Germinal center (tissue), 1 donor: Measurements from ENCODE around the gene SPRR2E.
"Not testable (repeated sequence)": the region's sequence is repeated elsewhere in the genome, so short reads cannot be mapped to it uniquely, and the experiment has no call there.

ENCODE experiments used
- DNase-seq: peaks from one replicate; pipeline ENCODE4 v3.0.0; 2012; ENCODE audit warnings: mixed read lengths, low spot score

The SPRR2E gene

DNA sequence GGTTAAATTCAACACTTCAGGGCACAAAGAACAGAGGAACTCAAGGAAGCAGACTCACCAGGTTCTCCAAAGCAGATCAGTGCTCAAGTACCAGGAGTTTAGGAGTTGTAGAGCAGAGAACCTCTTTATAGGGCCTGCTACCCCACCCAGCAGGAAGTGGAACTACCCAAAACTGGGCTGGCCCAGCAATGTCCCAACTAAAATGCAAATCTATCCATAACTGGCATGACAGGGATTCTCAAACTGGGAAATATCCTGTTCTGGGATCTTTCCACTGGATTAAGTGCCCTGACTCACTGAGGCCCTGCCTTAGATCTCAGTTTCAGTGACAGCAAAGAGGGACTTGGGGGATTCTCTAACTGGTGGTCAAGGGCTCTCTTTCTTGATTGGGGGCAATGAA, at the start of gene SPRR2E:
SPRR2E (minus strand) TSS at position 101 of the 400 bp plus-strand sequence. CDS start 775 bp downstream, outside the sequence.
- no peak for DNase-seq

DNA sequence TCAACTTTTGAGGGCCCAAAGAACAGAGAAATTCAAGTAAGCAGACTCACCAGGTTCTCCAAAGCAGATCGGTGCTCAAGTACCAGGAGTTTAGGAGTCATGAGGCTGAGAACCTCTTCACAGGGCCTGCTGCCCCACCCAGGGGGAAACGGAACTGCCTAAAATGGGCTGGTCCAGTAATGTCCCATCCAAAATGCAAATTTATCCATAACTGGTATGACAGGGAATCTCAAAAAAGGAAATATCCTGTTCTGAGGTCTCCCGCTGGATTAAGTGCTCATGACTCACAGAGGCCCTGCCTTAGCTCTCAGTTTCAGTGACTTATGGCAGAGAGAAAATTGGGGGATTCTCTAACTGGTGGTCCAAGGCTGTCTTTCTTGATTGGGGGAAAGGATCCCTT, 47.1 kb upstream of the SPRR2E start:
- no peak for DNase-seq

DNA sequence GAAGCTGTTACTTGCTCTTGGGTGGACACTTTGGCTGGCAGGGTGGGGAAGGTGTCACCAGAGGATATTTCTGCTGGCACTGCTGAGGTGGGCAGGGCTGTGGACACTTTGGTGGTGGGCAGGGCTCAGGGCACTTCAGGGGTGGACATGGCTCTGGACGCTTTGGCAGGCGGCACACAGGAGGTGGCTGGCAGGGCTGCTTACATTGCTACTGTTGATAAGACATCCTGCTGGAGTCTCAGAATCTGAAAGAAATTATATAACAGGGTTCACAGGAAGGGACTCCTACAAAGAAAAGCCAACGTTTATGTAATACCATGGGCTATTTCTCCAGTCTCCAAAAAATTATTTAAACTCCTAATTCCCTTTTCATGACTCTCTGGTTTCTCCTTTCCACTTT, 46.2 kb upstream of the SPRR2E start:
- DNase-seq, result no peak

DNA sequence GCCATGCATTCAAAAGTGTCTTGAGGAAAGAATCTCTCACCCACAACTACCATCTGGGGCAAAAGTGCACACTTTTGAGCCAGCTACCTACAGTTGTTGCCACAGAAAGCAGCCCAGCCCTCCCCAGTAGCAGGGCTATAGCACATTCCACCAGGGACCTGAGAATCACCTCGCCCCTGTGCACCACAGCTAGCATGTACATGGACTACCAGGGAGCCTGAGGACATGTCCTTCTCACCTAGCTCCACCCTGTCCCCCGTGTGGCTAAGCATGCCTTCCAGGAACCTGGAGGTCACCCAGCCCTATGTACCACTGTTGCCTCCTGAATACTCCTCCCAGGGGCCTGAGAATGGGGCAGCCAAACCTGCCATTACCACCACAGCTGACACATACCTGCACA, 39.4 kb upstream of the SPRR2E start:
- no peak for DNase-seq

DNA sequence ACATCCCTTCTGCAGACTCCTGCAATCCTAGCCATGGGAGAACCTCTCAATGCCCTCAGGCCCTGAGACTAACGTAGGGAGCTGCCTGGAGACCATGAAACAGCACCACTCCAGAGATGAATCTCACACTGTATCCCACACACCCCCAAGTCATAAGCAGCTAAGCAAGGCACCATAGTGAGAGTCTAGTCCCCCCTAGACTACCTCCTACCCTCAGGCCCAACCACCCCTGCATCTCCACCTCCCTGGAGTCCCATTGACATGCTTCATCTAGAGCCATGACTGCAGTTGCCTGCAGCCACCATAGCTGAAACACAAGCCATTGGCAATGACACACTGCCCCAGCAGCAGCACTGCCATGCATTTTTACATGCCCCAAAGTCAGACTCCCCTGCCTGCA, 38.9 kb upstream of the SPRR2E start:
- DNase-seq, result no peak

DNA sequence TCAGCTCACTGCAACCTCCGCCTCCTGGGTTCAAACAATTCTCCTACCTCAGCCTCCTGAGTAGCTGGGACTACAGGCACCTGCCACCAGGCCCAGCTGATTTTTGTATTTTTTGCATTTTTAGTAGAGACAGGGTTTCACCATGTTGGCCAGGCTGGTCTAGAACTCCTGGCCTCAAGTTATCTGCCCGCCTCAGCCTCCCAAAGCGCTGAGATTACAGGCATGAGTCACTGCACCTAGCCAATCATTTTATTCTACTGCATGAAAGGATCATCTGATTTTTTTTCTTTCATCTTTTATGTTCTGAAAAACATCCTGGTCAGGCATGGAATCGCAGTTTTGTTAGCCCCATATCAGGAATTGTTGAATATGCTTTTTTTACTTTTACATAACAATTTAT, 34.4 kb upstream of the SPRR2E start:
- not testable (repeated sequence) for DNase-seq

DNA sequence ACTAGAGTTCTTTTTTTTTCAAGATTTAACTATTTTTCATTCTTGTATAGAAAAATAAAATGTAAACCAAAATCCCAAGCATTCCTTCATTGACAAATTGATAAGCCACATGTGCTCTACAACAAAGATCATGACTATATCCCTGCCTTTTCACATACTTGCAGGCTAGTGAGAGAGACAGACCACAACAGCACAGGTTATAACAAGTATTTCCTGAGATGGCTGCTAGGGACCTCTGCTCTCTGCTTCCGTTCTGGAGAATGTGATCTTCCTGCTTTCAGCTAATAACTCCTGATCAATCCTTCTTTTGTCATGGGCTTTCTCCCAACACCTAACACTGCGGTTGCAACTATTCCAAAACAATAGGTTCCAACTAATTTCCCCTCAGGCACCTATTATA, 33.0 kb upstream of the SPRR2E start:
- DNase-seq, result no peak

DNA sequence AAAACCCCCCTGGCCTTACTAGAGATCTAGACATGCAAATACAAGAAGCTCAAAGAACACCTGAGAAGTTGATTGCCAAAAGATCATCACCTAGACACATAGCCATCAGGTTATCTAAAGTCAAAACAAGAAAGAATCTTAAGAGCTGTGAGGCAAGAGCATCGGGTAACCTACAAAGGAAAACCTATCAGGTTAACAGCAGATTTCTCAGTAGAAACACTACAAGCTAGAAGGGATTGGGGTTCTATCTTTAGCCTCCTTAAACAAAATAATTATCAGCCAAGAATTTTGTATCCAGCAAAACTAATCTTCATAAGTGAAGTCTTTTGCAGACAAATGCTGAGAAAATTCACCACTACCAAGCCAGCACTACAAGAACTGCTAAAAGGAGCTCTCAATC, 31.2 kb upstream of the SPRR2E start:
- DNase-seq, result no peak

DNA sequence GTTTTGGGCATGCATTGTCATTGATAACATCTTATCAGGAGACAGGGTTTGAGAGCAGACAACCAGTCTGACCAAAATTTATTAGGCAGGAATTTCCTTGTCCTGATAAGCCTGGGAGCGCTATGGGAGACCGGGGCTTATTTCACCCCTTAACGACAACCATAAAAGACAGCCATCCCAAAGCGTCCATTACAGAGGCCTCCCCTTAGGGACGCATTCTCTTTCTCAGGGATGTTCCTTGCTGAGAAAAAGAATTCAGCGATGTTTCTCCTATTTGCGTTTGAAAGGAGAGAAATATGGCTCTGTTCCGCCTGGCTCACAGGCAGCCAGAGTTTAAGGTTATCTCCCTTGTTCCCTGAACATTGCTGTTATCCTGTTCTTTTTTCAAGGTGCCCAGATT, 29.5 kb upstream of the SPRR2E start:
- not testable (repeated sequence) for DNase-seq

DNA sequence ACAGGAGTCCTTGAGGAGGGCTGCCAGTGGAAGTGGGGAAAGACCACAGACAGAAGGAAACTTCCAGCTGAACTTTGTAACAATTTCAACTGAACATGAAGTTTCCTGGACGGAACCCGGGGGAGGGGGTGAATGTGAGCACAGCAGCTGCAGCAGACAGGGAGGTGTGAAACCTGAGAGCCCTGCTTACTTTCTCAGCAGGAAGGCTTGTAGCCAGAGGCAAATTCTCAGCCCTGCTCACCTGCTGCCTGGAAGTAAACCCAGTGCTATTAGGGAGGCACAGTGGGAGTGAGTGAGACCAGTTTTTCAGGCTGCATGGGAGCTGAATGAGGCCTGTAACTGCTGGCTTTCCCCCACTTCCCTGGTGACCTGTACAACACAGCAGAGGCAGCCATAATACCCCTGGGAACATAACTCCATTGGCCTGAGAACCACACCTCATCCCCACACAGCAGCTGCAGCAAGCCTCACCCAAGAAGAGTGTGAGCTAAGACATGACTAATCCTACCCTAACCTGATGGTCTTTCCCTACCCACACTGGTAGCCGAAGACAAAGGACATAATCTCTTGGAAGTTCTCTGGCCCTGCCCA, 28.6 kb upstream of the SPRR2E start:
- DNase-seq, result no peak

DNA sequence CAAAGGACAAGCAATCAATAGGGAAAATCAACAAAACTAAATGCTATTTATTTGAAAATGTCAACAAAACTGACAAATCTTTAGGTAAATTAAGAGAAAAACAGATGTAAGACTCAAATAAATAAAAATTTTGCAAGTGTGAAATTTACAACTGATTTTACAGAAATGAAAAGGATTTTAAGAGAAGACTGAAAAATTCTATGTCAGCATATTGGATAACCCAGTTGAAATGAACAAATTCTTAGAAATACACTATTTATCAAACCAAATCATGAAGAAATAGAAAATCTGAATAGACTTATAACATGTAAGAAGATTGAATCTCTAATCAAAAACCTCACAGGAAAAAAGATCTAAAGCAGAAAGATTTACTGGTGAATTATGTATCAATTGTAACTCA, 26.6 kb upstream of the SPRR2E start:
- no peak for DNase-seq

DNA sequence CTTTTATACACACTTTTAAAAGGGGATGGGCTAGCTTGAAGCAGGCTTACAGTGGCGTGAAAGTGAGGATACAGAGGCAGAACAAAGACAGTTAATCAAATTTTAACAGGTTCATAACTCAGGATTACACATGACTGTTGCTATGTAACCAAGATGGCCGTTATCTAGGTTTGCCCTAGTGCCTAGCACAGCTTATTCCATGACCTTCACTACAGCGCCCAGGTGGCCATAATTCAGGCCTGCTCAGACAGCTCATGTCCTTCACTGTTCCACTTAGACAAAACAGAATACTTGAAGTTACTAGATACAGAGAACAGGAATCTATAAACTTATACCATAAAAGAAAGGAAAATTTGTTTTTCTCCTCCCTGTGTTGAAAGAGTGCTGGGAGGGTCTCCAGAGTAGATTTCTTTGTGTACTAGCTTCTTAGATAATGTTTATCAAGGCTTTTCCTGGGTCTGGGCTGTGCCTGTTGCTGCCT, 25.2 kb upstream of the SPRR2E start:
- no peak for DNase-seq

DNA sequence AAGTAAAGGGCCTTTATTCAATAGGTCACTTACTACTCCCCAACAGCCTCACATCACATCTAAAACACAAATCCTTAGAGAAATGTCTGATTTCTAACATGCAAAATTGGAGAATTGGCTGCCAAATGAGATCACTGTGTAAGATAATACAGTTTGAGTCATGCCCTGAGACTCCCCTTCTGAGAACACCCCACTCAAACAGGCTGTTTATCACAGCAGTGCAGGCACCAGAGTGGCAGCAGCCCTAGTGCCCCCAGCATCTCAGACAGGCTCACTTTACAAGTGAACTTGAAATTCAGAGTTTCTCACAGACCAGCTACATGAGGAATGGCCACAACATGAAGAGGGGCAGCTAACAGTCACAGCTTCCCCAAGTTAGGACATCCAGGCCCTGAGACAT, 20.9 kb upstream of the SPRR2E start:
- not testable (repeated sequence) for DNase-seq

DNA sequence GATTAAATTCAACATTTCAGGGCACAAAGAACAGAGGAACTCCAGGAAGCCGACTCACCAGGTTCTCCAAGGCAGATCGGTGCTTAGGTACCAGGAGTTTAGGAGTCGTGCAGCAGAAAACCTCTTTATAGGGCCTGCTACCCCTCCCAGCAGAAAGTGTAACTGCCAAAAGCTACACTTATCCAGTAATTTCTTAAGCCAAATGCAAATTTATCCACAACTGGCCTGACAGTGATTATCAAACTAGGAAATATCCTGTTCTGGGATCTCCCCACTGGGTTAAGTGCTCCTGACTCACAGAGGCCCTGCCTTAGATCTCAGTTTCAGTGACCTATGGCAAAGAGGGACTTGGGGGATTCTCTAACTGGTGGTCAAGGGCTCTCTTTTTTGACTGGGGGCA, 19.1 kb upstream of the SPRR2E start, which contains the start of gene SPRR2F:
SPRR2F (minus strand) TSS at position 101 of the 400 bp plus-strand sequence. CDS start 783 bp downstream, outside the sequence.
- no peak for DNase-seq

DNA sequence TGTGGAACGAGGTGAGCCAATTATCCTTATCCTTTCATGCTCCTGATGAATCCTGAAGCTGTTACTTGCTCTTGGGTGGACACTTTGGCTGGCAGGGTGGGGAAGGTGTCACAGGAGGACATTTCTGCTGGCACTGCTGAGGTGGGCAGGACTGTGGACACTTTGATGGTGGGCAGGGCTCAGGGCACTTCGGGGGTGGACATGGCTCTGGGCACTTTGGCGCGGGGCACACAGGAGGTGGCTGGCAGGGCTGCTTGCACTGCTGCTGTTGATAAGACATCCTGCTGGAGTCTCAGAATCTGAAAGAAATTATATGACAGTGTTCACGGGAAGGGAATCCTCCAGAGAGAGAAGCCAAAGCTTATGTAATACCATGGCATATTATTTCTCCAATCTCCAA, 18.1 kb upstream of the SPRR2E start:
- not testable (repeated sequence) for DNase-seq

DNA sequence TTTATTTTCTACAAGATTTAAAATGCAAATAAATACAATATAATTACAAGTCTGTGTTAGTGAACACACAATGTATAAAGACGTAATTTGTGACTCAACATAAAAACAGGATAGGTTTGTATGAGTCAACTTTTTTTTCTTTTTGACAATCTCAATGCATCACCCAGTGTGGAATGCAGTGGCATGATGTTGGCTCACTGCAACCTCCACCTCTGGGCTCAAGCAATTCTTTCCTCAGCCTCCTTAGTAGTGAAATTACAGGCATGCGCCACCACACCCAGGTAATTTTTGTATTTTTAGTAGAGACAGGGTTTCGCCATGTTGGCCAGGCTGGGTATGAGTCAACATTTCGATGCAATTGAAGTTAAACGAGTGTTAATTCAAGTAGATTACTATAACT, 5.9 kb upstream of the SPRR2E start:
- no peak for DNase-seq

DNA sequence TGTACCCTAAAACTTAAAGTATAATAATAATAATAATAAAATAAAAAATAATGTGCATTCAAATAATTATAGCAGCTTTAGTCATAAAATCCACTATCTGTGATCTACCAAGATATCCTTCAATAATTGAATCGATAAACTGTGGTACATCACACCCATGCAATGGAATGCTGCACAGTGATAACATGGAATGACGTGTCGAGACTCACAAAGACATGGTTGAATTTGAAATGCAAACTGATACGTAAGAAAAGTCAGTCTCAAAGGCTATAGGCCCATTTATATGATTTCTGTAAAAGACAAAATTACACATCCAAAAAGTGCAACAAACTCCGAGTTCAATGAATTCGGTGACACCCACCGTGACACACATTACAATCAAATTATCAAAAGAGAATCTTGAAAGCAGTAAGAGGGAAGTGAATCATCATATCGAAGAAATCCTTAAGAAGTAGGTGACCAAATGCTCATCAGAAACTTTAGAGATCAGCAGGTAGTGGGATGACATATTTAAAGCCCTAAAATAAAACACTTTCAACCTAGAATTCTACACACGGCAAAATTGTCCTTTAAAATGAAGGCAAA, 5.2 kb upstream of the SPRR2E start:
- no peak for DNase-seq

DNA sequence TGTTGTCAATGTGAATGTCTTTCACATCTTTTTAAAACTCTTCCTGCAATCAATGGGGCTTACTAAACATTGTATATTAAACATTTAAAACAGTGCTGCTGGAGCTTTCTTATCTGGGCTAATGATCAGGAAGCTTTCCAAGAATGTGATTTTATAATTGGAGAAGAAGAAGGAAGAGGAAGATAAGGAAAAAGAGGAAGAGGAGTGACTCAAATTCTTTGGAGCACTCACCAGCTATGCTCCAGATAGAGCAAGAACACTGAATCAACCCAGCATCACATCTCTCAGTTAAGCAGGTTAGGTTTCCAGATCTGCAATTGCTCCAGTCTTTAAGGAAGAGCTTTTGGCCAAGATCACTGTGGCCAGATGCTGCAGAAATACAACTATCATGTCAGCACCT, 1.4 kb upstream of the SPRR2E start:
- no peak for DNase-seq

DNA sequence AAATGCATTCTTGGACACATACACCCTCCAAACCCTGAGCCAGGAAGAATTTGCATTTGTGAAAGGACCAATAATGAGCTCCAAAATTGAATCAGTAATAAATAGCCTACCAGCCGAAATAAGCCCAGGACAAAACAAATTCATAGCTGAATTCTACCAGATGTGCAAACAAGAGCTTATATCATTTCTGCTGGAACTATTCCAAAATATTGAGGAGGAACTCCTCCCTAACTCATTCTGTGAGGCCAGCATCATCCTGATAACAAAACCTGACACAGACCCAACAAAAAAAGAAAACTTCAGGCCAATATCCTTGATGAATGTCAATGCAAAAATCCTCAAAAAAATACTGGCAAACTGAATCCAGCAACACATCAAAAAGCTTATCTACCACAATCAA, 6.7 kb downstream of the SPRR2E start:
- no peak for DNase-seq

DNA sequence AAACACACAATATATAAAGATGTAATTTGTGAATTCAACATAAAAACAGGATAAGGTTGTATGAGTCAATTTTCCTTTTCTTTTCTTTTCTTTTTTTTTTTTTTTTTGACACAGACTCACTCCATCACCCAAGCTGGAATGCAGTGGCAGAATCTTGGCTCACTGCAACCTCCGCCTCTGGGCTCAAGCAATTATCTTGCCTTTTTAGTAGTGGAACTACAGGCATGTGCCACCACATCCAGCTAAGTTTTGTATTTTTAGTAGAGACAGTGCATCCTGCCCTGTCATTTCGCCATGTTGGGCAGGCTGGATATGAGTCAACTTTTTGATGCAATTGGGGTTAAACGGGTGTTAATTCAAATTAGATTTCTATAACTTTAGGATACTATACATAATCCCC, 12.6 kb downstream of the SPRR2E start:
- DNase-seq, result no peak

DNA sequence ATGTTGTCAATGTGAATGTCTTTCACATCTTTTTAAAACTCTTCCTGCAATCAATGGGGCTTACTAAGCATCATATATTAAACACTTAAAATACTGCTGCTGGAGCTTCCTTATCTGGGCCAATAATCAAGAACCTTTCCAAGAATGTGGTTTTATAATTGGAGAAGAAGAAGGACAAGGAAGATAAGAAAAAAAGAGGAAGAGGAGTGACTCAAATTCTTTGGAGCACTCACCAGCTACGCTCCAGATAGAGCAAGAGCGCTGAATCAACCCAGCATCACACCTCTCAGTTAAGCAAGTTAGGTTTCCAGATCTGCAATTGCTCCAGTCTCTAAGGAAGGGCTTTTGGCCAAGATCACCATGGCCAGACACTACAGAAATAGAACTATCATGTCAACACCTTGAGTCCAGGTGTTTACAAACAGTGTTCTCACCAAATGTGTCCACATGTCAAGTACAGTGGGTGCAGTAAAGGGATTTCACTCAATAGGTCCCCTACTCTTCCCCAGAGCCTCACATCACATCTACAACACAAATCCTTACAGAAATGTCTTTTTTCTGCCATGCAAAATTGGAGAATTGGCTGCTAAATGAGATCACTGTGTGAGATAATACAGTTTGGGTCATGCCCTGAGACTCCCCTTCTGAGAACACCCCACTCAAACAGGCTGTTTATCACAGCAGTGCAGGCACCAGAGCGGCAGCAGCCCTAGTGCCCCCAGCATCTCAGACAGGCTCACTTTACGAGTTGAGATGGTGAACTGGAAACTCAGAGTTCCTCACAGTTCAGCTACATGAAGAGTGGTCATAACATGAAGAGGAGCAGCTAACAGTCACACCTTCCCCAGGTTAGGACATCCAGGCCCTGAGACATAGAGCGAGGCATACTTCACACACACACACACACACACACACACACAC, 21.3 kb downstream of the SPRR2E start:
- DNase-seq, result no peak

DNA sequence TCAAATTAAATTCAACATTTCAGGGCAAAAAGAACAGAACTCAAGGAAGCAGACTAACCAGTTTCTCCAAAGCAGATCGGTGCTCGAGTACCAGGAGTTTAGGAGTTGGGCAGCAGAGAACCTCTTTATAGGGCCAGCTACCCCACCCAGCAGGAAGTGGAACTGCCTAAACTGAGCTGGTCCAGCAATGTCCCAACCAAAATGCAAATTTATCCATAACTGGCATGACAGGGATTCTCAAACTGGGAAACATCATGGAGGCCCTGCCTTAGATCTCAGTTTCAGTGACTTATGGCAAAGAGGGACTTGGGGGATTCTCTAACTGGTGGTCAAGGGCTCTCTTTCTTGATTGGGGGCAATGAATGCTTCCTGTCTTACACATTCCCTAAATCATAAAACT, 22.8 kb downstream of the SPRR2E start, which contains the start of gene SPRR2B:
SPRR2B (minus strand) TSS at position 101 of the 400 bp plus-strand sequence. CDS start 772 bp downstream, outside the sequence.
- no peak for DNase-seq

DNA sequence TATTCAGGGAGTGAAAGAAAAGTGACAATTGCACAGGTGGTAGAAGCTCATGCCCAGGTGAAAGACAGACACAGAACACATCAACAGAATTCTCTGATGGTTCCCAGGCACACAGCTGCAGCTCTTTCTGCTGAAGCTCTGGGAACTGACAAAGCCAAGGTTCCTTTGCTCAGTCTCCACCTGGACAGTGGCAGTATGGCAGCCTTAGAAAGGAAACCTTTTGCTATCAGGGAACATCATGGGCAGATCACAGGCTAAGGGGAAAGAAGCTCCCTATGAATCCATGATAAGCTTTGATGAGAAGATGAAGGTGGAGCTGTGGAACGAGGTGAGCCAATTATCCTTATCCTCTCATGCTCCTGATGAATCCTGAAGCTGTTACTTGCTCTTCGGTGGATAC, 24.1 kb downstream of the SPRR2E start:
- no peak for DNase-seq
